GM21526 (cell line): ENCODE results near the gene HPSE2.
"Not testable (repeated sequence)": the region's sequence is repeated elsewhere in the genome, so short reads cannot be mapped to it uniquely, and the experiment has no call there.

Experiments
- ATAC-seq: cut with Tn5 transposase; IDR thresholded peaks from one replicate; pipeline ENCODE4 v1.9.1; 2021; ENCODE audit warnings: moderate library complexity; ENCODE audit not compliant: unreplicated experiment, low FRiP score

The HPSE2 gene

GRCh38 chr10:99010286-99010685, 225.4 kb downstream of the HPSE2 start:
- no peak for ATAC-seq

DNA sequence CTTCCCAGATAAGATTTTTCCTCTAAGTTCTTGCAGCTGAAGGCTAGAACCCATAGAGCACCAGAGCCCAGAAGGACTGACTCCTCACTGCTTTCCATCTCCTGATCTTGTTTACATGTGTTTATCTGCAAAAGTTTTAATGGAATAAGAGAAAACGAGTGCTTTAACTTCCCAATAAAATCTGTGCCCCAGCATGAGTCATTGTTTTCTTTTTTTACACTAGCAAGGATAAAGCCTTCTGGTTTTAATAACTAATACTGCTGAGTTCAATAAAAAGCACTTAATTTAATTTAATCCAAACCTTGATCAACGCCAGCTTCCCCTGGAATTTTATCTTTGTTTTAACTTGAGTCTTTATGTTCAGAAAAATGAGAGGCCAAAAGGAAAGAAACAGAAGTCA, 227.6 kb downstream of the HPSE2 start:
- no peak for ATAC-seq

DNA sequence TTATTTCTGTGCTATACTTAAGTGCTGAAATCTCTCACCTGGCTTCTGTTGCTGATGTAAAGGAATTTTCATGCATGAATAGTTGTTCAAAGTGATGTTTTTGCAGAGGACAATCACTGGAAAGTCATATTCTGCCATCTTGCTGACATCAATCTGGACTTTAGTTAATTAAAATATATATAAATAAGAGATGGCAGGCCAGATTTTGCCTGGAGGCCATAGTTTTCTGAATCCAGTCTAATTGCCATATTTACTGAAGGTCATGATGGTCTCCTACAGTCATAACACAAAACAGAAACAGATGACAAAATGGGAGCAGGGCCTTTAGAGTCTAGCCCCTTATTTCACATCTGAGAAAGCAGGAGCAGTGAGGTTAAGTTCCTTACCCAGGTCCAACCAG, 228.2 kb downstream of the HPSE2 start:
- no peak for ATAC-seq

DNA sequence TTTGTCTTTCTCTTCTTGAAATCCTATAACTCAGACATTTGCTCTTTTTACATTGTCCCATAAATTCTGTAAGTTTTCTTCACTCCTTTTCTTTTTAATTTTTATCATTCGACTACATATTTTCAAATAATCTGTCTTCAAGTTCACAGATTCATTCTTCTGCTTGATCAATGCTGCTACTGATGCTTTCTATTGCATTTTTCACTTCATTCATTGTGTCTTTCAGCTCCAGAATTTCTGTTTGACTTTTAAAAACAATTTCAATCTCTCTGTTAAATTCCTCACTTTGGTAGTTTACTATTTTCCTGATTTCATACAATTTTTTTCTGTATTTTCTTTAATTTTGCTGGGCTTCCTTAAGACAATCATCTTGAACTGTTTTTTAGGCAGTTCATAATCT, 230.4 kb downstream of the HPSE2 start:
- ATAC-seq = no peak

GRCh38 chr10:99004738-99005137, 230.9 kb downstream of the HPSE2 start:
- ATAC-seq = no peak

DNA sequence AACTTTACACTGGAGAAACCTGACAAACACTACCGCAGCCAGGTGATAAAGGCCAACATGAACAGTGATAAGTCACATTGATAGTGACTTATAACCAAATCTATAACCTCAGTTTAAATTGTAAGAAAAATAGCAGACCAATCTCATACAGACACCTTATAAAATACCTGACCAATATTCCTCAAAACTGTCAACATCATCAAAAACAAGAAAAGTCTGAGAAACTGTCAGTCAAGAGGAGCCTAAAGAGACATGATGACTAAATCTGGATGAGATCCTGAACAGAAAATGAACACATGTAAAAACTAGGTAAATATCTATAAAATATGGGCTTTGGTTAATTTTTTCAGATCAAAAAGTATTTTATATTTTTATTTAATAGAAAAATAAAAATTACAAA, 233.3 kb downstream of the HPSE2 start:
- ATAC-seq = no peak

GRCh38 chr10:98997596-98997995, 238.1 kb downstream of the HPSE2 start:
- ATAC-seq = no peak

DNA sequence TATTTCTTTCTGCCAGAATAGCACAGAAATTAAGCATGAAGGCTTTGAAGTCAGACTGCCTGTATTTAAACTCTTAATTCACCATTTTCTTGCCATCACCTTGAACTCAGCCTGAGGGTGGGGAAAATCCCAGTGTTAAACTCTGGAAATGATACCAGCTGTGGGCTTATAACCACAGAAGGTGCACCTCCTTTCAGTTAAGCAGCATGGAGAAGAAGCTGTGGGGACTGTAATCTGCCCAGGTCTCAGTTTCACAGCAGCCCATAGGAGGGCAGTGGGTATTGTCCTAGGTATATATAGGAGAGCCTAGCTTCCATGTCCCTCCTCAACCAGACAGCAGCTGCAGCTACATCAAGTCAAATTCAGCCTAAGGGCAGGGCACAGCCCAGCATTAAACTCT, 241.6 kb downstream of the HPSE2 start:
- ATAC-seq = no peak

- ATAC-seq = not testable (repeated sequence)
These were observed 251.9 kb downstream of the HPSE2 start for GRCh38 chr10:98983751-98984150.

- no peak for ATAC-seq
These were observed 255.3 kb downstream of the HPSE2 start for GRCh38 chr10:98980353-98980752.

DNA sequence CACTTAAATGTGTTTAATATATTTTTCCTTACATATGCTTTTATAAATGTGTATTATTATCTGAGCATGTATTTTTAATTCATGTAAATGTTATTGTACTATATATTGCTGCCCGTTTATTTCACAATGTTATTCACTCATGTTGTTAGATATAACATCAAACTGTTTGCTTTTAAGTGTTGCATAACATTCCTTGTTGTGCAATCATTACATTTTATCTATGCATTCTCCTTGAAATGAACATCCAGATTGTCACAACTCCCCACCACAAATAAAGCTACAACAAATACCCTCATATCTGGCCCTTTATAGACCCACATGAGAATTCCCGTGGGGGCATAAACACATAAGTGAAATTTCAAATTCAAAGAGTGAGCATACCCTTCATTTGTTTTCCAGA, 264.2 kb downstream of the HPSE2 start:
- ATAC-seq = no peak

GRCh38 chr10:98967601-98968000, 268.1 kb downstream of the HPSE2 start:
- no peak for ATAC-seq

DNA sequence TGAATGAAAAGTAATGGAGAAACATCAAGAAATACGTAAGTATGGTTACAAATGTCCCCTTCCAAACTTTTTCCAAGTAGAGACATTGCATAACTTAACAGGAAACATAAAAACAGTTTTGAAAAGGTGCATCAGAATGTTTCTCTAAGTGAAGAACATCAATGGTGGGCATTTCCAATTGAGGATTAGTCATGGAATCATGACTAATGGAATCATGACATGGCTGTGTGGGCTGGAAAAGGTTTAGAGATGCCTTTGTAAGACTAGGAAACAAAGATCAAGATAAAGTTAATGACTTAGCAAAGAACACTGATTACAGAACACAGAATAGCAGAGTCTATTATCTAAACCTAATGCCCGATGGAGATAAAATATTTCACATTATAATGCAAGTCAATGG, 272.0 kb downstream of the HPSE2 start:
- no peak for ATAC-seq

- ATAC-seq = no peak
These were observed 276.3 kb downstream of the HPSE2 start for GRCh38 chr10:98959379-98959778.

GRCh38 chr10:98957801-98958200, 277.9 kb downstream of the HPSE2 start:
- ATAC-seq = no peak

DNA sequence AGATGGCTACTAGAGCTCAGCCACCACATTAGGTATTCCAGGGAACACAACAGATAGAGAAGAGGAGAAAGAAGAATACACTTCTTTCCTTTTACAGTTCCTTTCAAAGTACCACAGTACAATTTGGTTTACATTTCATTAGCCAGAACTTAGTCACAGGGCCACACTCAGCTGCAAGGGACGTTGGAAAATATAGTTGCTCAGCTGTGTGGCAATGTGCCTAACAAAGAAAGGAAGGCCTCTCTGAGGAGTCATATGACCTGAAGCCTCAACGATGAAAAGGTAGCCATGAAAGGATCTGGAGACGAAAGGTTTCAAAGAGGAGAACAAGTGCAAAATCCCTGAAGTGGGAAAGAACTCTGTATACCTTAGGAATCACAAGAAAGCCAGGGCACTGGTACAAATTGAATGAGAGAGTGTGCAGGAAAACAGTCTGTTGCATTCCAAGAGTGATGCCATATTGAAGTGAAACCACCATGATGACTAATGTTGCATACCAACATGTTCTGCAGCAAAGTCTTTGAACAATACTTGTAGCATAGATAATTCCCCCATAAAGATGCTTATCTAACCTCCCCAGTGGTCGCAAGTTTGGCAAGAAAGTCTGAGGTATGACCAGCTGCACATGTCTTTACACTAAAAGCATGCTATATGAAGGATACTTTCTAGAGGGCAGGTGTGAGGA, 278.9 kb downstream of the HPSE2 start:
- ATAC-seq = no peak

DNA sequence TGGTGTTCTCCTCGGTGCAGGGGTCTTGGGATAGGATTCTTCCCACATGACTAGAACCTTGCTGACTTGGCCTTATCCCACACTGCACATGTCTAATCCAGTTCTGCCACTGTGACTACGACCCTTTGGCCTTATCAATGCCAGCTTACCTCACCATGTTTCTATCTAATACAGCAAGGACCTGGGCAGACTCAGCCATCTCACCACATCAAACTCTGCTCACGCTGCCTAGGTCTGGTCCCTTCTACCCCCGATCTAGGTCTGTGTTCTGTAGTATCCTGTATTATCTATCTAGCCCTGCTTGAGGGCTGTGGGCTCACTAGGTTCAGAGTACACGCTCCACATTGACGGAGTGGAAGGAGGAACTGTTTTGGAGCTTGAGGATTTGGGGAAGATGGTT, 282.4 kb downstream of the HPSE2 start:
- no peak for ATAC-seq

- no peak for ATAC-seq
These were observed 284.2 kb downstream of the HPSE2 start for GRCh38 chr10:98951269-98952000.

DNA sequence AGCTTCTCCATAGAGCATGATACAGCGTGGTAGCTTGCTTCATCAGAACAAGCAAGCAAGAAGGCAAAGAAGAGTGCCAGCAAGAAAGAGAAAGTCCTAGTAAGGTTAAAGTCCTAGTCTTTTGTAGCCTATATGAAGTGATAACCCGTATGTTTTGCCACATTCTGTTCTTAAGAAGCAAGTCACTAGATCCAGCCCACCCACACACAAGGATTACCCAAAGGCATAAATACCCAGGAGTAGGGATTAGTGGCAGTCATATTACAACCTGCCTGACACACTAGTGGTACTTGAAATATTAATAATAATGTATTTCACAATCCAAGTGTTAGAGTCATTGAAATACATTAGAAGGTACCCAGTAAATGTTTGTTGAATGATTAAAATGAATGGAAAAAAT, 285.5 kb downstream of the HPSE2 start:
- ATAC-seq = no peak

DNA sequence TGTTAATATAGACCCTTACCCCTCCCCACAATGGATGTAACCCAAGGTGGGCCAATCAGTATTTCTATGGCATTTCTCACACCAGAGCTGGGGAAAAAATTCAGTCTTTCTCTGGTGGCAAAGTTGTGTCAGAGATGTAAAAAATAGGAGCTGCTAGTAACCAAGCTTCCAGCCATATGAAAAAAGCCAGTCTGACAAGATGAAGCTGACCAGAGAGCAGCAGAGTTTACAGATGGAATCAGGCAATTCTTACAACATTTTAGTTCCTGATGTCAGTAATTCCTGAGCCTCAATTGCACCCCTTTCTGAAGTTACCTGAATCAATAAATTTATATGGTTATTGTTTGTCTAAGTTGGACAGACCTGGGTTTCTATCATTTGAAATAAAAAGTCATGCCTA, 286.3 kb downstream of the HPSE2 start:
- no peak for ATAC-seq

- no peak for ATAC-seq
These were observed 292.0 kb downstream of the HPSE2 start for GRCh38 chr10:98943681-98944080.

DNA sequence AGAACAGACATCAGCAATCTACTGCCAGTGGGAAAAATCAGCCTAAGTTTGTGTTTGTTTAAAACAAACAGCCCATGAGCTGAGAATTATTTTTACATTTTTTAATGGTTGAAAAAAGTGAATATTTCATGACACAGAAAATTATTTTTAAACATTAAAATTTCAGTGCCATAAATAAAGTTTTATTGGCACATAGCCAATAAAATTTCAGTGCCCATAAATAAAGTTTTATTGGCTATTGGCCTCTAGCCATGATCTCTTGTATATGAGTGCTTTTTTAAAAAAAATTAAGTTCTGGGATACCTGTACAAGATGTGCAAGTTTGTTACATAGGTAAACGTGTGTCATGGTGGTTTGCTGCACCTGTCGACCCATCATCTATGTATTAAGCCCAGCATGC, 305.9 kb downstream of the HPSE2 start:
- no peak for ATAC-seq
